Fibroblast of upper back skin (primary cell): Measurements from ENCODE around the gene SRP9.

Source experiments
- DNase-seq: peaks from one replicate; pipeline ENCODE4 v3.0.0-alpha.2; 2013

SRP9 gene, protein sequence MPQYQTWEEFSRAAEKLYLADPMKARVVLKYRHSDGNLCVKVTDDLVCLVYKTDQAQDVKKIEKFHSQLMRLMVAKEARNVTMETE

DNA sequence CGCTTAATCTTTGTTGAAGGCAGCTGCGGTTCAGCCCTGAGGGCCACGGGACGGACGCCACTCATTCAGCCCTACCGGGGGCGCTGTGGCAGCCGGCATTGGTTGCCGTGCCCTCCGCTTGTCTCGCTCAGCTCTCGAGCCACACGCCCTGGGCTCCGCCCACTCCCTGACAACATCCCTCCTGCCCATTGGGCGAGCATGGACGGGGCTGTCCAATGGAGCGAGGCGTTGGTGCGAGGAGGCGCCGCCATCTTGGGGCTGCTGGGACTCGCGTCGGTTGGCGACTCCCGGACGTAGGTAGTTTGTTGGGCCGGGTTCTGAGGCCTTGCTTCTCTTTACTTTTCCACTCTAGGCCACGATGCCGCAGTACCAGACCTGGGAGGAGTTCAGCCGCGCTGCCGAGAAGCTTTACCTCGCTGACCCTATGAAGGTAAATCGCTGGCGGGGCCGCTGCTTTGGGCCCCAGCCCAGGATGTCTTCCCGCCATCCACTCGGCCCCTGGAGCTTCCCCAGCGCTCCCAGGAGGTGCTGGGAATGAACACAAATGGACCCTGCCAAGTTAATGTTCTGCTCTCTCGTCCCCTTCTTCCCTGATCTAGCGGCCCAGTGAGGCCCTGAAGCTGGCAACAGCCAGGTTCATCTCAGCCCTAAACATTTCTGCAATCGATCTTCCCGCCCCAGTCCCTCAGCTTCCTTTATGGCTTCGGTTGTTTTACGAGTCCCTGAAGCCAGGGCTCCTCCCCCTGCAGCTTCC lies at the start of gene SRP9:
TSS of gene SRP9 (plus strand) at position 244 of the 754 bp plus-strand sequence. CDS start at position 359, 115 bp downstream.
- DNase-seq = peak; percentile 98

DNA sequence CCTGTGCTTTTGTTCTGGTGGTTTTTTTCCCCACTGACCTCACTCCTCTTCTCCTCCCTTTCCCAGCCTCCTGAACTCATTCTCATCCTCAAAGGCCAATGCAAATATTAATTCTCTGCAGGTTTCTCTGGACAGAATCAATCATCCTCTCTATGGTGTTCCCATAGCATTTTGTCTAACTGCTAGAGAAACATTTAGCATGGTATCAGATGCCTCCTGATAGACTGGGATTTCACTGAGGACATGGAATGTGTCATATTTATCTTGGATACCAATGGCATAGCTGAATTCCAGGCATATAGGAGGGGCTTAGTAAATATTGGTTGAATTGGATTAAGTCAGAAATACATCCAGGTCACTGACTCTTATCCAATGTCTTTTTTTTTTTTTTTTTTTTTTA lies 46.1 kb upstream of the SRP9 start:
- no peak for DNase-seq

DNA sequence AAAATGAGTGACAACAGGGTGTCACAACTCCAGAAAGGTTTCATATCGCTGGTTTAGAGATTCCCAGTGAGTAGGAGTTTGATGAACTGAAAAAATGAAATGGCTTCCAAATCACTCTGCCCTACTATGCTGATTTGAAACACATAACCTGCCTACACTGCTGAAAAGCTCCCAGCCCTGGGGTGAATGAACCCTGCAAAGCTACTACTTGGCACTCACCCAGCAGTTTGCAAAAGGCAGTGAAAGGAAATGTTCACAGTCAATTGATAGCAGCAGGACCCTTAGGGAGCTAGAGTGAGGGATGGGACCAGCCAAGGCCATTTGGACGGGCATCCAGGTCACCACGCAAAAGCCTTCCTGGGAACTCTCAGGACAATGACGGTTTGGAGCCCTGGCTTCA lies 44.4 kb upstream of the SRP9 start:
- no peak for DNase-seq

DNA sequence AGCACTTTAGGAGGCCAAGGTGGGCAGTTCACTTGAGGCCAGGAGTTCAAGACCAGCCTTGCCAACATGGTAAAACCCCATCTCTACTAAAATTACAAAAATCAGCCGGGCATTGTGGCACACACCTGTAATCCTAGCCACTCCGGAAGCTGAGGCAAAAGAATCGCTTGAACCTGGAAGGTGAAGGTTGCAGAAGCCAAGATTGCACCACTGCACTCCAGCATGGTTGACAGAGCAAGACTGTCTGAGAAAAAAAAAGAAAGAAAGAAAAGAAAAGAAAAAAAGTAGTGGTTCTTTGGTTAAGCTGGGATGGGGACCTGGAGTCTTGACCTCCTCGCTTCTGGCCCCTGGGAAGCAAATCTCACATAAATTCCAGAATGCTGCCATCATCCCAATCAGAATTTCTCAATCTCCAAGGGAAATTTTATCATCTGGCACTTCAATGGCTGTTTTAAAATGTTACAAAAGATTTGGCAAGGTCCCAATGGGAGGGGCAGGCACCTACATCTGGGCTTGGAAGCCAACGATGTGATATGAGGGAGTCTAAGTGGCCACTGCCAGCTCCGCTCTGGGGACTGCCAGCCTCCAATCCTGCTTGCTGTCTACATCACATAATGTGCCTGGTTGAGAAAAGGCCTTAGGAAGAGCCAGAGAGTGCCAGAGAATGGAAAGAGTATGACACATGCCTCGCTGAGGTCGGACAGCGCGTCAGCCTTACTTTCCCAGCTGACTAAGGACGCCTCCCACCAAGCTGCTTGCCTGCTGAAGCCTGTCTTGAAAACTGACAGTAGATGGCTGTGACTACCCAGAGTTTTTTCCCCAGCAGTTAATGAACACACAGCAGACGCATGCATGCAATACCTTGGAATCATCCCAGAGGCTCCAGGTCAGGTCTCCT lies 42.1 kb upstream of the SRP9 start:
- peak; percentile 97 for DNase-seq

DNA sequence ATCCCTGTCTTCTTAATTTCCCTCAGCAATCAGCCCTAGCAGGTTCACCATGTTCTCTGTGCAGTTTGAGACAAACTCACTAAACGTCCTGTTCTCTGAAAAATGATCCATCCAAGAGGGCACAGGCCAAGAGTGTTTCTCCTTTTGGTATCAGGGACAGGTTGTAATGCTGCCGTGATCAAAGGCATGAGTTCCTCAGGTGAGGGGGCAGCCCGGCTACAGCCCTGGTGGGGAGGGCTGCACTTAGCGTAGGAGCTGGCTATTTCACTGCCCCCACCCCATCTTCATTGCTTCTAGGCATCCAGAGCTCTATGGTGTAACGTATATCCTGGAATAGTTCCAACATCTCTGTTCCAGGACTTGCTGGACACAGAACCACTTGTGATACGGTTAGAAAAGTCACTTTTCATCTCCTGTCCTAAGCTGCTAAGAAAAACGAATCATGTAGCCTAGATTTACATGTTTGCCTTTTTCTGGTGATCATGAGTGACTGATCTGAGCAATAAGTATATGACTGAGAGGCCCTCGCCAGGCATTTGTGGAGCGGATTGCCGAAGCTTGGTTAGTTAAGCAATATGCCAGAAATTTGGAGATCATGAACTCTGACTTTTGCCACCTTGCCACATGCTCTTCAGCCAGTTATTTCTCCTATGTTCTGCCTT lies 41.1 kb upstream of the SRP9 start:
- DNase-seq = peak; percentile 8

DNA sequence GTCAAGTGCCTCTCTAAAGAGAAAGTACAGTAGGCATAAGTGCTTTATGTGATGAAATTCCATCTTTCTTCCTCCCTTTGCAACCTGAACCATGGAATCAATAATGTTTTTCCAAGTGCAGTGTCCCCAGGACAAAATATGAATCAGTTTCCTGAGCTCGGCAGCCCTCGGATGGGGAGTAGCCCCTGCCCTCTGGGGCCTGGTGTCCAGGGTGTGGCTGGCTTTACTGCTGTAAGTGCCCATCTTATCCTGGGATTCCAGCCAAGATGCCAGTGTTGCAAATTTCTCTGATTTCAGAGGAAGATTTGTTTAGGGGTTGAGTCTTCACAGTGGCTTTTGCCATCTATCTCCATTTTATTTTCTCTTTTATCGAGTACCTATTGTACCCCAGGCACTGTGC lies 40.5 kb upstream of the SRP9 start:
- no peak for DNase-seq

DNA sequence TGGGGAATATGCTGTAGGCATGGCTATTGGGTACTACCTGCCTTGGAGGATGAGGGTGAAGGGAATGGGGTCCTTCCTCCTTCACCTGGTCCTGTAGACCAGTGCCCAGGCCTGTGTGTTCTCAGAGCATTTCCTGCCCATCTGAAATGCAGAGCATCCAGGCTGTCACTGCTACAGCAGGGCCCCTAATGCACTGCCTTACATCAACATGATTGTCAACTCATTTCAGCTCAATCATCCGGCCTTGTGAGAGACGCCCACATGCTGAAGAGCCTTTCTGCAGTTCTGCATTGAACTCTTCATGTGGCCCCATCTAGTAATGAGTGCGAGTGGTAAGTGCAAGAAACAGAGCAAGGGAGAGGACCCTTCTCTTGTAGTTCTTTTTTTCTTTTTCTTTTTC lies 39.8 kb upstream of the SRP9 start:
- no peak for DNase-seq

DNA sequence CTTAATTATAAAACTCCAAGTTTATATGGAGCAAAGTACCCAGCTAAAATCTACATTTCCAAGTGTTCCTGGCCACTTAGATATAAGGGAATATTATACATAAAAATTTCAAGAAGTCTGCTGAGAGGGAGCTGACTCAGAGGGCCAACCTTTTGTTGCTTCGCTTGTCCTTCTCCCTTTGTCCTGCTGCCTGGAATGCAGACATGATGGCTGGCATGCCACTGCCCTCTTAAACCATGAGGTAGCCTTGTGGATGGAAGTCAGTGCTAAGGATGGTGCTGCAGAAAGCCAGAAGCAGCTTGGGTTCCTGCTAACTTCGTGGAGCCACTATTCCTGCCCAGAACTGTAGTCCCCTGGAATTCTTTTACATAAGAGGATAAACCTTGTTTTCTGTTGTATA lies 38.9 kb upstream of the SRP9 start:
- no peak for DNase-seq

DNA sequence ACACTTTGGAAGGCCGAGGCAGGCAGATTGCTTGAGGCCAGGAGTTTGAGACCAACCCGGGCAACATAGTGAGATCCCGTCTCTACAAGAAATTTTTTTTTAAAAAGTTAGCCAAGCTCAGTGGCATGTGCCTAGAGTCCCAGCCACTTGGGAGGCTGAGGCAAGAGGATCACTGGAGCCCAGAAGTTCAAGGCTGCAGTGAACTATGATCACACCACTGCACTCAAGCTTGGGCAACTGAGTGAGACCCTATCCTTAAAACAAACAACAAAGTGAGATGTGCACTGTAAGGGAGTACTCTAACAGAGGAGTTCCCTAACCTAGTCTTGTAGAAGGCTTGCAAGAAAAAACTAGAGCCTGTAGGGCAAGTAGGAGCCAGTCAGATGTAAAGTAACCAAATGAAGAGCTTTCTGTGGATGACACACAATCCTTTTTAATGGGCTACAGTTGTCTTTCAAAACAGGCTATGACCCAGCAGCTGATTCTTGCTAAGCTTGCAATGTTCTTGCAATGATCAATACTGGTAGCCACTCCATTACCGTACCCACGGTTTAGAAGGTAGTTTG lies 38.0 kb upstream of the SRP9 start:
- no peak for DNase-seq

DNA sequence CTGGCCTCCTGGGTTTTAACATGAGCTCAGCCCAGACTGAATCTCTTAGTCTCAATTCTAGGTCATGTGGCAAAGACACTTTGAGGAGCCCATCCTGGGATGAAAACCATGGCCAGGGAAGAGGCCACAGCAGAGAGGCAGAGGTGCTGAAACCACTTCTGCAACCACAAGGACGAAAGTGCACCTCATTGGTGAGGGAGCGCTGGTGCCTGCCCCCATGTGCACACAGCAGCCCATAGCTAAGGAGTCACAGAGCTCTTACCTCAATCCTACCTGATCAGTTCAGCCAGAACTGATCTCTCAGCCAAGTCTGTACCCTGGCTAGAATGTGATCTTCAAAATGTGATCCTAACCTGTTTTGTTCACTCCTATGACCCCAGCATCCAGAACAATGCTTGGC lies 32.9 kb upstream of the SRP9 start:
- no peak for DNase-seq

DNA sequence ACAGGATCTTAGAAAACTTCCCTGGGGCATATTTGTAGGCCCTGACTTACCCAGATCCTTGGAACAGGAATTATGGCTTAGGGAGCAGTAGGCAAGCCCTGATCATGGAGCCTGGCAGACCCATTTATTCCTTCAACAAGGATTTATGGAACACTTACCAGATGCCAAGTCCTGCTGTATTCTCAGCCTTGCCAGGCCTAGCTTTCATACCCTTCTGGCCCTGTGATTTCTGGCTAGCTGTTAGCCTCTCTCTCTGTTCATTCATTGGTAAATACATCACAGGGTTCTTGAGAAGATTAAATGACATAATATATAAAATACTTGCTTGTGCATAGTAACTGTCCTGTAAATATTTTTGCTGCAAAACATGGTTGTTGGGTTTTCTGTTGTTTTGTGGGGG lies 32.4 kb upstream of the SRP9 start:
- no peak for DNase-seq

DNA sequence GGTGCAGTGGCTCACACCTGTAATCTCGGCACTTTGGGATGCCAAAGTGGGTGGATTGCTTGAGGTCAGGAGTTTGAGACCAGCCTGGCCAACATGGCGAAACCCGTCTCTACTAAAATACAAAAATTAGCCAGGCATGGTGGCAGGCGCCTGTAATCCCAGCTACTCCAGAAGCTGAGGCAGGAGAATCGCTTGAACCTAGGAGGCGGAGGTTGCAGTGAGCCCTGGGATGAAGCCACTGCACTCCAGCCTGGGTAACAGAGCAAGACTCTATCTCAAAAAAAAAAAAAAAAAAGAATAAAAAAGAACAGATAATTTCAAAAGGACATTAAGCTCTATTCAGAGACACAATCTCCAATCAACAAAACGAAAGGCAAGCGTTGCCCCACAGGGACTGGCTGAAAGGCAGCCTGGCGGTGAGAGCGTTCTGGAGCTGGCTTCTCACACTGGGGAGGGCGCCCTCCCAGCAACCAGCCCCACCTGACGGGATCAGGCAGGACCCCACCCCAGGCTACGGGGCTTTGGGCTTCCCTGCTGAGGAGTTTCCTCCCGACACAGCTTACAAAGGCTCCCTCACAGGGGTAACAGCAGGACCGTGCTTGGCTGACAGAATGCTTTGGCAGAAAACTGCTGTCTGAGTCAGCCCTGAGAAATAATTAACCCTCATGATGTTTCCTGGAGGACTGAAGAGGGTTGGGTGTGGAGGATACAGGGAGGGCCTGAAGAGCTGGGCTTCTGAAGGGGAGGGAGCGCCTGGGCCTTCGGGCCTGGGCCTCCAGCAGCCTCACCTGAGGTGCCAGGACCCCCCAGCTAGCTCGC lies 31.1 kb upstream of the SRP9 start:
- peak; percentile 92 for DNase-seq

DNA sequence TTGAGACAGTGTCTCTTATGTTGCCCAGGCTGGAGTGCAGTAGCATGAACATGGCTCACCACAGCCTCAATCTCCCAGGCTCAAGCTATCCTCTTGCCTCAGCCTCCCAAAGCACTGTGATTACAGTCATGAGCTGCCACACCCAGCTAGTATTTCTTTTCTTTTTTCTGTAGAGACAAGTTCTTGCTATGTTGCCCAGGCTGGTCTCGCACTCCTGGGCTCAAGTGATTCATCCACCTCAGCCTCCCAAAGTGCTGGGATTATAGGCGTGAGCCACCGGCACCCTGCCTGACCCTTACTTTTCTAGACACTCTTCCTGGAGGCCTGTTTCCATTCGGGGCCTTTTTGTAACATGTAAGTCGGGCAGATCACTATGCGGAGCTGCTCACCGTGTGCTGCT lies 30.1 kb upstream of the SRP9 start:
- peak; percentile 39 for DNase-seq

DNA sequence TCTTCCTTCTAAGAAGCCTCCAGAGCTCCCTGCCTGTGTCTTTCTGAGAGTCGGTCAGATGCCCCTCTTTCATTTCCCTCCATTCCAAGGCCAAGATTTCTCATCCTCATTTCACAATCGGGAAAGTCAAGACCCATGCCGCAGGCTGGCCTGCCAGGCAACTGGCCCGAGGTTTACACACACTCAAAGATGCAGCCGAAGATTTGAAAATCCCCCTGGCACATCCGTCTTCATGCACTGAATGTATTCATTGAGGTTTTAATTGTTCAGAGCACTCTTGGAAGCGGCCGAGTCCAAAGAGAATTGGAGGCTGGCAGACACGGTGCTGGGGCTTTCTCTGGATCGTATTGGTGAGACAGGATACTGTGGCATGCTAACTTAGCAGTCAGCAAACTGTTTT lies 29.1 kb upstream of the SRP9 start:
- no peak for DNase-seq

DNA sequence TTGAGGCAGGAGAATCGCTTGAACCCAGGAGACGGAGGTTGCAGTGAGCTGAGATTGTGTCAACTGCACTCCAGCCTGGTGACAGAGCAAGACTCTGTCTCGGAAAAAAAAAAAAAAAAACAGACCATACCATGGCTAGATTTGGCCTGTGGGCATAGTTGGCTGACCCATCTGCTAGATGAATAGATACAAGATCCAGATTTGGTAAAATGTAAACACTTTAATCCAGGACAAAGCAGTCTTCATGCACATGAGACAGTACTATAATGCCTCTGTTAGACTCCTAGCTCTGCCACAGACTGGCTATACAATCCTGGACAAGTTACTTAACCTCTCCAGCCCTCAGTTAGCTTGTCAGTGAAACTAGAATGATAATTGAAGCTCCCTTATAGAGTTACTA lies 27.9 kb upstream of the SRP9 start:
- no peak for DNase-seq

DNA sequence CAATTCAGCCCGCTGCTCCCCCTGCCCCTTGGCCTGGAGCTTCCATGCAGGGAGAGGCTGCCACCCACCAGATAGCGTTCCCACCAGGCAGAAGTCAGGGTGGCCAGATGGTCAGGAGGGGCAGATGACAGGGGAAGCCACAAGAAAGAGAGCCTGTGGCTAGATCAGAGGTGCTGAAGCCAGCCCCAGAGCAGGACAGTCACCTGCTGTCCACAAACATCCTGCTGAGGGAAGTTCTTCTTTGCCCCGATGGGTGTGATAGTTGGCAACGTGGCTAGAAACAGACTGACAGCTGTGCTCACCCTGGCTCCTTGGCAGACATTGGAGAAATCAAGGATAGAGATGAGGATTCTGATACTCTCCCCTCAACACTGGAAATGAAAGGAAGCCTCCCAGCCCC lies 27.2 kb upstream of the SRP9 start:
- no peak for DNase-seq

DNA sequence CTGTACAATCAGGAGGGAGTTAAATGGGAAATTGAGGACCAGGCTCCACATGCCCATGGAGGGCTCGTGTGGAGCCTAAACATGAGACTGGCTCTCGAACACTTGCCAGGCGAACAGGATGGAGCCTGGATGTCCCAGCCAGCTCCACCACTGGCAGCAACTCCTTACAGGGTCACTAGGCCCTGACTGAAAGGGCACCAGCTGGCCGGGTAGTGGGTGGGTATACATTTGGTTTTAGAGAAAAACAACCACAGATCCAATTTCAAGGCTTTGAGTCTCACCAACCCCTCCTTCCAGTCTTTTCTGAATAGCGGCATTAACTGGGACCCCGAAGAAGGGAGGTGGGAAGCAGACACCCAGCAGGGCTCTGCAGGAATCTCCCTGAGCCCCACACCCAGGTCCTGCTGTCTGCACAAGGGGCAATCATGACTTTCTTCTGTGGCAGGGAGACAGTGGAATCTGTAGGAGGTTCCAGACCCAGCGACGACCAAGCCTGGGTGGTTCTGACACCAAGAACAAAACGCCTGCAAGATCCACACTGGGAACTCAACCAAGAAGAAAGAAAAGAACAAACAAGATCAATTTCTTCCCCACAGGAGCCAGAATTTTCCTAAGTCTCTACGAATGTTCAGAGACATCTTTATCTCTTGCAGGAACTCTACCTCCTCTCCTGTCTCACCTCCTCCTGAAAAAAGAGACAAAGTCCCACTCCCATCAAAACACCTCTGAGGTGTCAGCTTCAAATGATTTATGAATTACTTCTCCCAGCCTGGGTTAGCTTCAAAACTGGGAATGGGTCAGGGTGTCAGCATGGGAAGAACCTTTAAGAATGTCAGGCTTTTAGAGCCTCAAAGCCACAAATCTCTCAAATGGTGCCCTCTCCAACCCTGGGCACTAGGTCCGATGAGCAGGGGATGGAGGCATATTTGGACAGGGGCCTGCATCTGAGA lies 26.5 kb upstream of the SRP9 start:
- DNase-seq = no peak

DNA sequence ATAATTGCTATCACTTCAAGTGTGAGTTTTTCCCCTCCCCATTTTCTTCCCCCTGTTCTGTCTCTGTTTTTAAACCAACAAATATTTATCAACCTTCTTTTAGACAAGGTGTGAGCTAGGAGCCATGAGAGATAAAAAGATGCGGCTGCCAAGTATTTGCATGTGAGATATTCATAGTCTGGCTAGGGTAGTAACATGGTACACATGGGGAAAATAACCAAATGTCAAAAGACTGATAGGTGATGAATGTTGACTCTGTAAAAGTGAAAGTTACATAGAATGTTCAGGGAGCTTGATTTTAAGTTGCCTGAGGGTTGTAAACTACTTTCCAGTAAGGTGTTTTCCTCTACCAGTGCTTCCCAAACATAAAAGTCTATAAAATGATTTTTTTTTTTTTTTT lies 25.4 kb upstream of the SRP9 start:
- DNase-seq = no peak

DNA sequence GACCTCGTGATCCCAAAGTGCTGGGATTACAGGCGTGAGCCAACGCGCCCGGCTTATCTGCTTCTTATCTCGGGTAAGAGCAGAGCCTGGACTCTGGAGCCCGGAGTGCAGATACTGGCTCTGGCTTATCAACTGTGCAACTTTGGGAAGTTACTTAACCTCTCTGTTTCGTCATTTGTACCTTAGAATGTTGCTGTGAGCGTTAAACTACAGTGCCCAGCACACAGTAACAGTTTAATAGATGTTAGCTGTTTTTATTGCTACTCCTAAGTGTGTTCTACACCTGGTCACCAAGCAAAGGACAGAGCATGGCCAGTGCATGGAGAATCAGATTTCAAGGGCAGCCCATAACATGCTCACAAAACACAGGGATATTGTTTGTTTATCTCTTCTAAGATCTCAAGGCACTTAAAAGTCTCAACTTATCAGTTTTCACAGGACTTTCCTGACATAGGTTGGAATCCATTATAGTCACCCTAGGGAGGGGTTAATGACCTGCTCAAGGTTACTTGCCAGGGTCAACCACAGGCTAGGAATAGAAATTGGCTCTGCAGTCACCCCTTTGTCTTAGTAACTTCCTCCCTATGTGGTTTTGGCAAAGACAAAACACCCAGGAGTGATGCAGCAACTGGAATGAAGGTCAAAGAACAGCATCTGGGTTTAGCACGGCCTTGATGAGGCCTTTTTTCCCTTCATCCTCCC lies 22.5 kb upstream of the SRP9 start:
- peak; percentile 93 for DNase-seq

DNA sequence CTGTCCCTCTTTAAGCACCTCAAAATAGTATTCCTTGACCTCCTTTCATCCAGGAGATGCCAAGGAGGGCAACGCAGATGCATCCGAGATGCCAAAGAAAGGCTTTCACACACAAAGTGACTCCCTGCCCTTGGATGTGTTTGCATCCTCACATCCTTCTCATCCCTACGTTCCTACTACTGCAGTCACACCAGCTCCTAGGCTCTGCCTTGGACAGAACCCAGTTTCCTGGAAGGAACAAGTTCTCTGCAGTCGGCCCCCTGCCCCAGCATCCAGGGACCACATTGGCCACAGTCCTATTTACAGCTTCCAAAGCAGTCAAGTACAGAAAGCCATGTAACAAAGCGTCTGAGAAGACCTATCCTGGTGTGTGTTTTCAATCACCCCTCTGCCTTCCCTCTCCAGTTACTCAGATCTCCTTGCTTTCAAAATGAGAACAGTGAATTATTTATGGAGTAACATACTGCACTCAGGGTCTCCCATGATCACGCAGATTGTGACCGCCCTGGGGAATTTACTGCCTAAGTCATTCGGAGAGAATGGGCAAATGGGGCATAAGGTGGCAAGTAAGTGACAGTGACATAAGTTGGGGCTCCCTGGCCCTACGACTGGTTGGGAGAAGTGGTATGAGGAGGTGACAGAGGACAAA lies 21.8 kb upstream of the SRP9 start:
- peak; percentile 65 for DNase-seq
